Fibroblast of skin of right quadriceps (primary cell): Measurements from ENCODE around the gene C22orf39.

Experiments
- DNase-seq: peaks from one replicate; pipeline ENCODE4 v3.0.0-alpha.2; 2013

C22orf39 gene

DNA sequence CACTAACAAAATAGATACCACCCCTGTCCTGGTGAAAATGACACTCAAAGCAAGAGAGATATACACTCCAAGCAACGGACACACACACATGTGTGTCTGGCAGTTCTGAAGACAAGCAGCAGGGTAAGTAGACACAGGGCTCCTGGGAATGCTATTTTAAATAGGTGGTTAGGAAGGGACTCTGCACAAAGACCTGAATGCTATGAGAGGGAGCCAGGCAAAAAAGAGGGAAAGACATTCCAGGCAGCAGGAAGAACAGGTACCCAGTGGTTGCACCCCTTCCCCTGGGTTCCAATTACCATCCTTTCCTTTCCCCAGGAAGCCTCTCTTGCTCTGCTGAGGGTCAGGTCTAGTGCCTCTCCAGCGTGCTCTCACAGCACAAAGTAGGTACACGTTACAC is 28.5 kb upstream of the C22orf39 start:
- no peak for DNase-seq

DNA sequence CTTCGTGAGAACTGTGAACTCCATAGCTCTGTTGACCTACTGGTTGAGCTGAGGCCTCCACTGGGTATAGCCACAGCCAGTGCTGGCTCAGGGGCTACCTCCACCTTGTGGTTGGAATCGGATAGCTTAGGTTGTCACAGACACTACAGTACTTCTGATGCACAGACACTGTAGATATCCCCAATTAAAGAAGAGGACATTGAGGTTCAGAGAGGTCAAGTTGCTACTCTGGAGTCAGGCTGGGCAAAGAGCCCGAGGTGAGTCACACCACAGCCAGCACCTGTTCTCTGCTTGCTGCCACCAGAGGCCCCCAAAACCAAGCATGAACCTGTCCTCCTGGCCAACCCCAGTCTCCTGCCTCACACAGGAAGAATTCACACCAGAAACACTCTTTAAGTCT is 26.1 kb upstream of the C22orf39 start:
- no peak for DNase-seq

DNA sequence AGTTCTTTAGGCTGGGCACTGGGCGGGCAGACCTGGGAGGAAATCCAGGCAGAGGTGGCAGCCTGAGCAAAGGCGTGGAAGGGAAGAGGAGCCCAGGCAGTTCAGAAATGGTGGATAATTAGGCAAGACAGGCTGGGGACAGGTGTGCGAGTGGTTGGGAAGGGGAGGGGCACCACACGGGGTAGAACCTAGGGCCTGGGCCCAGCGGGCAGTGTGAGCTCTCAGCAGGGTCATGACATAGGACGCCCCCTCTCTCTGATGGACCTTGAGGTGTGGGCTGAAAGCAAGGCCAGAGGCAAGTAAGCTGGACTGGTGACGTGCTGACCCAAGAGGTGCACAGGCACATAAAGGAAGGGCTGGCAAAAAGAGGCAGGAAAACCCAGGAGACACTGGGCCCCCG is 24.7 kb upstream of the C22orf39 start:
- no peak for DNase-seq

DNA sequence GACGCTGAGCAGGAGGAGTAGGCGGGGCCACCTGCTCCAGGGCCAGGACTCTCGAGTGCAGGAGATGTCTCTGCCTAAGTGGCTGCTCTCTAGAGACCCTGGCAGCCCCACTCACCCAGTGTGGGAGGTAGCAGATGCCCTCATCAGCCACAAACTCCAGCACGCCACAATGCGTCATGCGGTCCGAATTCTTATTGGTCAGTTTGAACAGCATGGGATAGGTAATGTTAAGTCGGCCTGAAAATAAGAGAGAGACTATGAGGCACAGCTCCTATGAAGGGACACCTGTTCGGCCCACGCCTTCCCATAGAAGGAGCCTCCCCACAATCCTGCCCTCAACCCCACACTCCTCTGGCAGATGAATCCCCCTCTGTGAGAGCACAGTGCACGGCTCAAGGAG is 24.1 kb upstream of the C22orf39 start:
- DNase-seq: no peak

DNA sequence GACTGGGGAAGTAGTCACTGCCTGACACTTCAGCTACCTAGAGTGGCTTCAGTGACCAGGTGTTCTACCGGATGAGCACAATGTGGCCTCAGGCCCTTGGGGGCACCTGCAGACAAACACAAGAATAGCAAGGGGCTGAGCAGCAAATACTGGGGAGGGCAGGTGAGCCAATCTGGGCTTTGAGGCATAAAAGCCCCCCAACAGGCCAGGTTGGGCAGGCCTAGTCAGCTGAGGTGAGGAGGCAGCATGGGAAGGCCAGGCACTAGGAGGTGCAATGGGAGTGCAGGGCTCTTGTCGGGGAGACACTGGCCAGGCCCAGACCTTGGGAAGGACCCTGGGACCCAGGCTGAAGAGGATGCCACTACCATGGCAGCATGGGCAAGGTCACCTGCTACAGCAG is 22.5 kb upstream of the C22orf39 start:
- DNase-seq: no peak

DNA sequence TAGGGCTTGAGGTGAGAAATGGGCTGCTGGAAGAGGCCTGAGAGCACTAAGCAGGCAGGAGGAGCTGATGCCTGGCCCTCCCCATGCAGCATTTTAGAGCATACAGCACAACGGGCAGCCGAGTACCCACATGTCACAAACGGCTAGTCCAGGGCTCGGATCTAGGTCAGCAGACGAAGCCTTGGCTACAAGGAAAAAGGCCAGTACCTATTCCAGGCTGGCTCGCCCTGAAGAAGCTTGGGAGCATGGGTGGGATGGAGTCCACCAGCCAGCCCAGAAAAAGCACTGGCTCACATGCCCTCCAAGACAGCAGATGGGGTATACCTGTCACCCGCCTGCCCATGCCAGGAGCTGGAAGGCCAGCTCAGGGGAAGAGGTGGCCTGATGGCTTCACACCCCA is 21.9 kb upstream of the C22orf39 start:
- DNase-seq: no peak

DNA sequence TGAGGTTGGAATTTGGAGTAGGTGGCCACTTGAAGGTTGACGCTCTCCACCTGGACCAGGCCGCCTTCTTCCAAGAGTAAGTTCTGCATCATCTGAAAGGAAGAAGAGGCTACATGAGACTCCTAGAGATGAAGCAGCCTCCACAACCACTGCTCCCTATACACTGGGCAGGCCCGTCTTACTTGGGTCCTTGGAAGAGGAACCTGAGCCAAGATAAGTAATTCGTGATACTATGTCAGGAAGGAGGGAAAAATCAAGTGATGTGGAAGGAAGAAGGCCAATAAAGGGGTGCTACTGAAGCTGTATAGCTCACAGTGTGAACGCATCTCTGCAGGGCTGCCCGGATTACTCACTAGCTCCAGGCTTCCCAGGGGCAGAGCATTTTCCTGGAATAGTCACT is 20.4 kb upstream of the C22orf39 start:
- DNase-seq: no peak

DNA sequence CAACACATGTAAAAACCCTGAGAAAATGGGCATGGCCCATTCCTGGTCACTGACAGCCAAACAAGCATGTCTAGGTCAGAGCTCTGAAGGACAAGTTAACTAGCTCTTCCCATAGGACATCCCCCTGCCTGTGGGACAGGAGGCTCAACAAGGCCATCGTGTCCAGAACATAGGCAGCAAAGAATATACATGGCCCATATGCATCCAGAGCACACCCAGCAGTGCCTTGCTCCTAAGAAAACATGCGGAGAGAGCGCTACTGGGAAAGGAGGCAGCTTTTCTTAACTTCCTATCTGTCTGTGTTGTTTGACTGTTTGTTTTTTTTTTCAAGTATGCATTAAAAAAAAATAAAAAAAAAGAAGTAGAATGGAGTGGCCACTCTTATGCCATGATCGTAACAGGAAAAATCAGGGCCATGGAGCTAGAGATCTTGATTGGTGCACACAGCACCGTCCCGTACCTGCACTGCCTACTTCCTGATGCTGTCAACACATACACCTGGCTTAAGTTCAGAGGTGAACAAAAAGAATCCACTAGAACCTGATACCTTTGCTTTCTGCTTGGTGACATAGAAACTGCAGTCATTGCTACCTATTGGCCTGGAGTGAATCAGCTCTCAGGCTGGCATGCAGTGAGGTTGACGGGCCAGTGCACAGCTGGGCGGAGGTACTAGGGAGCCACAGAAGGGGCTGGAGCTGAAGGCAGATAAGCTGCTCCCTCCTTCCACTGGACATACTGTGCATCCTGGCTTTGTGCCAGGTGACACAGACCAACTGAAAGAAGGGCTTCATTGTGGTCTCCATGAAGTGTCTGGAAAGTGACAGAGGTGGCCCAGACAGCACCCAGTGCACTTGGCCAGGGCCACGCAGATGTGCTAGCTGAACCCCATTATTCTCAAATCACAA is 19.6 kb upstream of the C22orf39 start:
- DNase-seq: no peak

DNA sequence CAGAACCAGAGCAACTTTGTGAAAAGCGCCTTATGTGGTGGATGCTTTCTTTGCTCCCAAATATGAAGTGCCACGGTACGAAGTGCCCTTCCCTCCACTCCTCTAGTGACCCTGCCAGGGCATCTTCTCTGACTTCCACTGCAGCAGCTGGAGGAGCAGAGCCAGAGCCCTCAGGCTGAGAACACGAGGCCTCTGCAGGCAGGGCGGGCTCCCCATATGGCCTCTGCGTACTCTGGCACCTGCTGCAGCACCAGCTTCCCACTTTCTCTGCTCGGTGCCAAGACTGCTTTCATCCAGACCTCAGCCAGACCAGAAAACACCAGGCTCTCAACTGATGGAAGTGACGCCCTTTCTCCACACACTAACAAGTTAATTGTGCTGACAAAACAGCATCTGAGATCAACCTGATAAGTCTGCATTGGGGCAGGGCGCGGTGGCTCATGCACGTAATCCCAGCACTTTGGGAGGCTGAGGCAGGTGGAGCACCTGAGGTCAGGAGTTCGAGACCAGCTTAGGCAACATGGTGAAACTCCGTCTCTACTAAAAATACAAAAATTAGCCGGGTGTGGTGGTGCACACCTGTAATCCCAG is 18.7 kb upstream of the C22orf39 start:
- no peak for DNase-seq

DNA sequence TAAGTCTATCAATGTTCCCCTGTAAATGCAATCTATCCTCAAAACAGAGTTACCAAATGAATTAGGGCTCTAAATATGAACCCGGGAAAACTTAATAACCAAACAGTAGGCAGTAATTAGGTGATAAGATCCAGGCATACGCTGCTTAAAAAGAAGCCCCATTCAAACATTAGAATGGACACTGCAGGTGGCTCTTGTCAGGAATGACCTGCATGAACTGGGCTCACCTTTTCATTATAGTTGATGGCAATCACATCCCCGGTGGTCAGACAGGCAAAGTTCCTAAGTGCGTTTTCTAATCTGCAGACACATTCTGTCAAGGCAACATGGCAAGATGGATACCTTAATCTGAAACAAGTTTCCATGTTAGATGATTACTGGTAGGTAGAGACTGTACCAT is 17.5 kb upstream of the C22orf39 start:
- no peak for DNase-seq

DNA sequence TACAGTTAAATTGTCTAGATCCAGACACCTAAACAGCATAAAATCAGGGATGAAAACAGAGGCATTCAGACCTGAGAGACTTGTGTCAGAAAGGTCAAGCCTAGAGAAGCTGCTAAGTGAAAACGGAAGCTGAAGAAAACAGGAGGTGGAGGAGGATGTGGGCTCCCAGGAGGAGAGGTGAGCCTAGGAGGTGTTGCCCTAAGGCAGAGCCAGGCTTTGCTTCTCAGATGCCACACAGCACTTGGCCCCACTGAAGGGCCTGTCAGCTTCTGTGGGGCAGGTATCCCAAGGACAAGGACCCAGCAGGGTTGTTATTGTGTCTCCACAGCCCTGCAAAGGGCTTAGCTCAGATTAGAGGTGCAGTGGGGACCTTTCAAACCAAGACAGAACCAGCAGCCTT is 17.0 kb upstream of the C22orf39 start:
- no peak for DNase-seq

DNA sequence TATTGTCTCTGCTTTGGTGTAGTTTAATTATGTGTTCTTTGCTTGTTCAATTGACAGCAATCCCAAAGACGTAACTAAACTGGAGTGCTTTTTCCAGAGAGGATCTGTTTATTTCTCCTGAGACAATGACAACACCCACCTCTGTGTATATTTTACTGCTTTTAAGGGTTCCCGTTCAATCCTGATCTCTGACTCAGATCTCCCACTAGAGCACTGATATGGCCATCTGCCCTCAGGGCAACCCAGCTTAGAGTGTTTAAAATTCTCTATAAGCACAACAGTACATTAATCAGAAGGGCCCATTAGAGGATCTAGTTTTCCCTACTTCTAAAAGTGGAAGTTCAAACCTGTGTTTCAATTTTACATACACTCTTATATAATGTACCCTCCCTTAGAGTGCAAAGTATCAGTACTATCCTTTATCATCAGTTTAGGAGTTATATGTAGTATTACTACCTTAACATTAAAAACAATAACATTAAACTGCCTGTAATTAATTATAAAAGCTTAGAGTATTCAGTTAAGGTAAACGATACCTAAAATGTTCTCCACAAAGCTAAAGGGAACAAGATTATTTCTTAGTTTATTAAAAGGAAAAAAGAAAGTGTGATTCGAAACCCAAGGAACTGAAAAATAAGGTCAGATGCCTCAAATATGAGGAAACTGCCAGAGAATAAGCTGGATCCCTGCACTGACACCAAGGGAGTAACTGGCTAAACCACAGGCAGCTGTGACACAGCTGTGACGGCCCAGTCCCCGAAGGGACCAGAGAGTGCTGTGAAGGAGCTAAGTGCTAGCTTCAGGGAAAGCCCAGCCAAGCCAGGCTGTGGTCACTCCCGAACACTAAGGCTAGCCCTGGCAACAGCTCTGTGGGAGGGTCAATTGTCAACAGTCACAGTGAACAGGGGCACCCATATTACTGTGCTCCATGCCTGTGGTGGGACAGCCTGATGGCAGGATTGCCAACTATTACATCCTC is 16.3 kb upstream of the C22orf39 start:
- DNase-seq: no peak

DNA sequence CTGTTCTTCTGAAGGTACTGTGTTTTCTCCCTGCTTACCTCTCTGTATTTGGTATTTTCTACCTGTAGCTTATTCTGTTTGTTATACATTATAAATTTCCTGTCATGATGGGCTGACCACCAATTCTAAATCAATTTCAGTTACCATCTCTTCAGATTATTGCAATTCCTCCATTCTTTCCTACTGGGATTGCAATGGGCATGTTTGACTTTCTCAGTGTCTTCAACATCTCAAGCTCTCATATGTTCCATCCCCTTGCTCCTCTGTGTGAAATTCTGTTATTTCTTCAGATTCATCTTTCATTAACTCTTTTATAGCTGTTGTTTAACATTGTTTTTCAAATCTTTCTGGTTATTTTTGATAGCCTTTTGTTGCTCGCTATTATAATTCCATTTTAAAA is 15.5 kb upstream of the C22orf39 start:
- no peak for DNase-seq

DNA sequence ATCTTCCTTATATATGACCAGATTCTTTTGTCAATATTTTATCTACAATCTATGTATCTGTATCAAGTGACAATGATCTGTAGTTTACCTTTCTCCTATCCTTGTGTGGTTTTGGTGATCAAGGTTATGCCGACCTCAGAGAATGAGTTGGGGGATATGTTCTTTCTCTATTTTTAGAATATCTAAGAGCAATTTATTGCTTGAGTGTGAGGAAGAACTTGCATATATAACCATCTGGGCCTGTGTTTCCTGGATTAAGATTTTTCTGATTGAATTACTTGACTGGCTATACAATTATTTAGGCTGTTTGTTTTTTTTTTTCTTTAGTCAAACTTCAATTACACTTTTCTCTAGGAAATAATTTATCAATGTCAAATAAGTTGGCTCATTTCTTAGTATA is 14.0 kb upstream of the C22orf39 start:
- DNase-seq: no peak

DNA sequence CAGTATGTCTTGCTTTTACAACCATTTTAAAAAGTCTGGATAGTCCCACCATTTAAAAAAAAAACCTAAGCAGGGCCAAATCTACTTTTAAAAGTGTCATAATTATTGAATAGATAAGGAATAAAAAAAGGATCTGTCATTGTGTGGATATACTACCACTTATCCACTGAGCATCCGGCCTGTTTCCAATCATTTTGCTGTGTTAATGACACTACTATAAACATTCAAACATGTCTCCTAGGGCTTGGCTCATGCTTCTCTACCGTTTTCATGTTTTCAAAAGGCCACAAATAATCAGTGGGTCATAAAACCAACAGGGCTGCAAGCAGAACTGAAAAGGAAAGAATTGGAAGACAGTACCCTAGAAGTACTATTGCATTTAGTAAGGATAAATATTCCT is 12.5 kb upstream of the C22orf39 start:
- no peak for DNase-seq

DNA sequence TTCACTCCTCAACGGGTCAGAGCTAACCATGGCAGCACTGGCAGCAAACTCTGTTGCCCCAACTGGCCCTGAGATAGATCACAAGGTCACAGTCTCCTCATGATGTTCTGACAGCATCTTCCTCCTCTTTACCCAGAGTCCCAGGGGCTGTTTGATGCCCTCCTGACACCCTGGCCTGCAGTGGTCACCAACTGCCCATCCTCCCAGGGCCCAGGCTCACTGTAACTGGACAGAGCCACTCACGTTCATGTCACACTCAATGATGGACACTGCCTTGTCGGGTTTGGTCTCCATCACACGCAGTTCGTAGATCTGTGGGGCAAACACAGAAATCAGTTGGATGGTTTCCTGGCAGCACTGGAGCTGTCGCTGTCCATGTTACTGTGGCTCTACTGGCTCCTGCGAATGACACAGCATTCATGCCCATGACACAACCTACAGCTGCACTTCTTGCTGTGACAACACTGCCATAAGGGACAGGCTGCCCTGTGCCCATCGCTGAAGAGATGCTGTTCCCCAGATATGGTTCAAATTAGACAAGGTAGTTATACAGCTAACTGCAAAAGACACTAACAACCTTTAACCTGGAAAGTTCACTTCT is 10.4 kb upstream of the C22orf39 start:
- no peak for DNase-seq

DNA sequence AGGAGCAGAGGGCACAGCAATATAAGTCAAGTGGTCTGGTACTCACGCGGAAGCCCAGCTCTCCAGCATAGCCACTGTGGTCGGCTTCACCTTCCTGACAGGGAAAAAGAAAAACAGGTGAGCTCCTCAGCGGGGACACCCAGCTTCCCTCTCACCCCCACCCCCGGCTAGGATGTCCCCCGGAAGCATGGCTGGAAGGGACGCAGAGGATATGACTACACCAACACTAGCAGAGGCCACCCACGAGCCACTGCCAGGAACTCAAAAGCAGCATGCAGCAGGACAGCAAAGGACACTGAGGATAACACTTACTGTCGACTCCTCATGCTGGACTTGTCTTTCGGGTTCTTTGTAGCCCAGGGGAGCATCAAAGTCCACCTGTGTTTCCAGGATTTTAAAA is 9.0 kb upstream of the C22orf39 start:
- DNase-seq: no peak

DNA sequence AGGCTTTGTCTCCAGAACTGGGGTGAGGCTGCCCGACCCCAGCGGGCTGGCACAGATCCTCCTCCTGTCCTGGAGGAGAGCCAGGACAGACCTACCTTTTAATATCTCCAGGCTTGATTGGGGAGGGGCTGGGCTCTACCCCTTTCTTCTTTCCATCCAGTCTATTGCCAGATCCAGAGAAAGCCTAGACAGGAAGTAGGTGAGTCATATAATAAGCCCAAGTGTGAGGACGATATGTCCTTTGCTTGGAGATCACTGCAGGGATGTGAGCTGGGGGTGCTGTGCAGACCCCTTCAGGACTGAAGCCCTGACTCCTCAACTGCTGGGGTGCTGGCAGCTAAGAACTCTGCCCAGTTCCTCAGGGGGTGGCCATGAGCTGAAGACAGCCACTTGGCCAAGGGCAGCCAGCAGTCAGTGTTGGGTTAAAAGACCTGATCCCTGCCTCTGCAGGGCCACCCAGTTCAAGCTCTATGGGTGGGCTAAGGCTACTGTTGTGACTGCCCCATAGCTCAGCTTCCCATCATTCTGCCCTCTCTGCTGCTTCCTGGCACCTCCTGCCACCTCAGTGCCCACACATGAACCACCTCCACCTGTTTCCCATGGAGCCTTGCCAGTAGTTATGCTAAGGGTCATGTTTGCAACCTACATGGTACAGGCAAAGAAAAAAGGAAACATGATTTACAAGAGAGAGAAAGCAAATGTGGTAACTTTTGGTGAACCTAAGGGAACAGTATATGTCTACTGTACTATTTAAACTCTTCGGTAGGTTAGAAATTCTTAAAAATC is 8.3 kb upstream of the C22orf39 start:
- no peak for DNase-seq

DNA sequence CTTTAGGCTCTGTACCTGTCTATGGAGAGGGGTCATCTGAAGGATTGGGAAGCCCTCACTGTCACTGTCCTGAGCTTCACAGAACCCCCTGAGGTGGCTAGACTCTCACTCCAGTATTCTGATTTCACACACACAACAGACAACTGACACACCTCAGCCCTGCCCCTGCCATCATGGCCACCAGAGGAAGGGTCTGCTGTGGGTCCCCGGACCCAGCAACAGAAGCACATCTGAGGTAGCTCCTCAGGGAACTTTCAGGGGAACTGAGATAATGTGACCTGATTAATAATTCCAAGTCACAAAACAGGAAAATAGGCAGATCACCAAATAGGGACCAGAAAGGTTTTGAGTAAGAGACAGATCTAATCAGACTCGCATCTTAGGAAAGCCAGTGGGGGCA is 7.5 kb upstream of the C22orf39 start:
- DNase-seq: no peak

DNA sequence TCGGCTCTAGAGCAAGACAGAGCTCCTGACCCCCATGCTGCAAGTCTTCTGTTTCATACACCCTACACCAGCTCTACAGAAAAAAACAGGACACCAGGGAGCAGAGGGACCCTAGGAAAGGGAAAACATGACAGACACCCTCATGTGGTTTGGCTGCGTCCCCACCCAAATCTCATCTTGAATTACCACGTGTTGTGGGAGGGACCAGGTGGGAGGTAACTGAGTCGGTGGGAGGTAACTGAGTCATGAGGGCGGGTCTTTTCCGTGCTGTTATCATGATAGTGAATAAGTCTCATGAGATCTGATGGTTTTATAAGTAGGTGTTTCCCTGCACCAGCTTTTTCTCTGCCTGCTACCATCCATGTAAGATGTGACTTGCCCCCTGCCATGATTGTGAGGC is 6.6 kb upstream of the C22orf39 start:
- DNase-seq: no peak

DNA sequence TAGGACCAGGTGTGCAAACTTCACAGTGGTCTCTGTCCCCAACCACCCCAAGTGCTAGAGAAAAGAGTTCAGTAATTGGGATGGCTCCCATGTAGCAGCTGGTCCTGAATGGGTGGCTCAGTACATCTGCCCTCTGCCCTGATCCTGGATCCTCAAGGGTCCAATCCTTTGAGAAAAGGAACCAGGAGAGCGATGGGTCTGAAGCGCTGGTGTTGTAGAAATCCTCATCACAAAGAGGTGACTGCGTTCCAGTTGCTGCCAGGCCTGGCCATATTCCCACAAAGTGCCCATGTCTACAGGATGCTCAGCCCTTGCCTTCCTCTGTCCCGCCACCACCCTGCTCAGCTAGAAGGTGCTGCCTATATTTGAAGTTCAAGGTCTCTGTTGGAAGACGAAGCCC is 6.2 kb upstream of the C22orf39 start:
- no peak for DNase-seq

DNA sequence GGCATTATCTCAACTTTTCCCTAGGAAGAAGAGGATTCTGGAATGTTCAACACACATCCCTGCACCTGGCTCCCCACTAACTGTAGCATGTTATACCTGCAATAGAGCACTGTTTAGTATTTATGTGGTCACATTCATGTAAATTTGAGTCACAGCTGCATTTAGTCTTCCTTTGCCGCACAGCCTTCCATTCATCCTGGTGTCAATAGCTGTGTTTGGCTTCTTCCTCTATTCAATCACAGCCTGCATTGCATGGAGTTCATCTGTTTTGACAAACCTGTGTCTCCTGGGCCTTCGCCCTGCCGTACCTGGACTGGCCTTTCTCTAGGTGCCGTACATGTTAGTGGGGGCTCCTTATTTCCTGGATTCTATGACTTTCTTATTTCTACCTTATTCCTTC is 4.1 kb upstream of the C22orf39 start:
- no peak for DNase-seq
